Keratinocyte (primary cell): ENCODE results near the gene SCAF1. TPM values are rescaled to one million over a fixed set of nuclear protein-coding genes. Genes with fewer than 3 reads are reported as not detected.

Source experiments
- DNase-seq: peaks from one replicate; pipeline ENCODE4 v3.0.0-alpha.2; 2011; ENCODE audit warnings: low read depth, missing footprints, low spot score
- FAIRE-seq: peaks from 2 replicates; lab custom pipeline; 2011; peaks lifted over from hg19 to GRCh38; lab: Jason Lieb, UNC
- H2AFZ ChIP-seq: 2 replicates; pipeline ENCODE4 v1.6.0; 2012; ENCODE audit warnings: low read length, control low read depth, inconsistent platforms; ENCODE audit not compliant: control insufficient read depth
- H3K27ac ChIP-seq: 2 replicates; pipeline ENCODE4 v1.5.1; 2011; ENCODE audit warnings: low read length; ENCODE audit not compliant: control insufficient read depth, insufficient read depth
- H3K27me3 ChIP-seq: 3 replicates; pipeline ENCODE4 v1.6.0; 2011; ENCODE audit warnings: low read length; ENCODE audit not compliant: control insufficient read depth, insufficient read depth; ENCODE audit errors: extremely low read depth
- H3K36me3 ChIP-seq, 2 experiments: 2 replicates in 1 of 2; 3 replicates in 1 of 2; pipeline ENCODE4 v1.5.1; 2011; ENCODE audit warnings: low read length in 2 of 2, mild to moderate bottlenecking in 1 of 2; ENCODE audit not compliant: control insufficient read depth in 2 of 2, insufficient read depth in 2 of 2; ENCODE audit errors: extremely low read depth in 1 of 2
- H3K4me1 ChIP-seq: 3 replicates; pipeline ENCODE4 v1.5.1; 2011; ENCODE audit warnings: low read length; ENCODE audit not compliant: control insufficient read depth, insufficient read depth; ENCODE audit errors: extremely low read depth
- H3K4me2 ChIP-seq: 3 replicates; pipeline ENCODE4 v1.6.0; 2011; ENCODE audit warnings: low read depth, low read length; ENCODE audit not compliant: control insufficient read depth, insufficient read depth; ENCODE audit errors: extremely low read depth
- H3K4me3 ChIP-seq, 3 experiments: fragments of 200-600 bp in 1 of 3; sonication (generic) in 1 of 3; 2 replicates in 2 of 3; 3 replicates in 1 of 3; pipeline ENCODE4 v1.5.1; 2011 to 2016; ENCODE audit warnings: low read length in 3 of 3, mild to moderate bottlenecking in 3 of 3, control low read depth in 2 of 3, inconsistent platforms in 1 of 3, low read depth in 1 of 3, mixed read lengths in 1 of 3, mixed run types in 1 of 3, moderate library complexity in 1 of 3; ENCODE audit not compliant: control insufficient read depth in 2 of 3, insufficient read depth in 2 of 3; ENCODE audit errors: extremely low read depth in 1 of 3
- H3K79me2 ChIP-seq: 2 replicates; pipeline ENCODE4 v1.6.0; 2012; ENCODE audit warnings: low read length; ENCODE audit not compliant: control insufficient read depth, insufficient read depth
- H3K9ac ChIP-seq: 3 replicates; pipeline ENCODE4 v1.6.0; 2011; ENCODE audit warnings: low read length; ENCODE audit not compliant: control insufficient read depth, insufficient read depth; ENCODE audit errors: extremely low read depth
- H3K9me1 ChIP-seq: 3 replicates; pipeline ENCODE4 v1.6.0; 2011; ENCODE audit warnings: low read length; ENCODE audit not compliant: control insufficient read depth, insufficient read depth; ENCODE audit errors: extremely low read depth
- H3K9me3 ChIP-seq: 2 replicates; pipeline ENCODE4 v1.5.1; 2012; ENCODE audit warnings: low read depth, low read length; ENCODE audit not compliant: control insufficient read depth
- H4K20me1 ChIP-seq: 3 replicates; pipeline ENCODE4 v1.6.0; 2011; ENCODE audit warnings: low read length; ENCODE audit not compliant: control insufficient read depth, insufficient read depth; ENCODE audit errors: extremely low read depth
- CTCF ChIP-seq, 3 experiments: IDR thresholded peaks in 1 of 3; conservative IDR thresholded peaks in 1 of 3; optimal IDR thresholded peaks in 1 of 3; 2 replicates in 2 of 3; 3 replicates in 1 of 3; pipeline versions ENCODE3 to v1.5.1; 2011; ENCODE audit warnings: low read length in 3 of 3, mild to moderate bottlenecking in 3 of 3, moderate library complexity in 2 of 3, control low read depth in 1 of 3, inconsistent platforms in 1 of 3; ENCODE audit not compliant: insufficient read depth in 2 of 3; ENCODE audit errors: extremely low read depth in 1 of 3
- EZH2 ChIP-seq: IDR thresholded peaks from one replicate; pipeline ENCODE4 v1.6.1; 2012; ENCODE audit warnings: inconsistent platforms, mild to moderate bottlenecking, low read length, moderate library complexity
- dilution Hi-C: fragments of 300-500 bp; cut with MboI; formaldehyde crosslinking; loops from one replicate; pipeline ENCODE4 v1.7.0; 2020; ENCODE audit warnings: low sequenced_read_pairs; ENCODE audit not compliant: extremely low pct_ligation_motif_present
- polyA plus RNA-seq, 5 experiments: library from polyadenylated mRNA; depleted of rRNA in 3 of 5; stranded (reverse) in 3 of 5; stranded (forward) in 1 of 5; unstranded in 1 of 5; fragments of >200 nt; gene quantifications; 1 replicate in 1 of 5; 2 replicates in 3 of 5; 3 replicates in 1 of 5; pipeline versions ENCODE4 v1.2.1 to v1.2.3, GENCODE V29; 2011 to 2012; ENCODE audit warnings: missing spikeins in 2 of 5, low read depth in 1 of 5, low replicate concordance in 1 of 5

Gene SCAF1
- polyA plus RNA-seq, 1 donor (not counting 4 experiments of a cell fraction or from before 2014, with no cell fraction given): 3.4 TPM

GRCh38 chr19:49640113-49640898 lies 1.7 kb upstream of the SCAF1 start, which contains the start of gene RRAS:
Gene RRAS (minus strand): TSS chr19:49640143. CDS start chr19:49640098, 45 bp downstream.
- Histone ChIP-seq H3K4me2 (peak within 1 kb of the TSS; percentile 99), H3K4me3 (peak within 1 kb of the TSS; percentile 71 to 93 (median 90)), H3K4me1 (peaks cover 24% of the 10 kb centered on the region), H3K27ac (peak within 1 kb of the TSS; percentile 100), H3K27me3 (no peaks in the 10 kb centered on the region), H2AFZ (no peak within 1 kb of the TSS), H3K36me3 (peaks cover 12% of the 10 kb centered on the region in 2 experiments), H4K20me1 (peaks cover 2% of the 10 kb centered on the region), H3K9me3 (no peaks in the 10 kb centered on the region), H3K9me1 (no peaks in the 10 kb centered on the region), H3K79me2 (peaks cover 54% of the 10 kb centered on the region), H3K9ac (peak within 1 kb of the TSS; percentile 100)
- peak; percentile 74 for FAIRE-seq
- TF ChIP-seq EZH2: no peak
- no peak for TF ChIP-seq CTCF (optimal IDR thresholded peaks at IDR 0.05 in 1 of 3, IDR thresholded peaks at IDR 0.05 in 1 of 3, conservative IDR thresholded peaks at IDR 0.05 in 1 of 3; ENCODE audit: extremely low read depth in 1 of 3, insufficient read depth in 2 of 3, low read length in 3 of 3)
- dilution Hi-C loops: no loop called here
- DNase-seq: peak; percentile 99

GRCh38 chr19:49642492-49643035 lies 555 bp downstream of the SCAF1 start:
- H3K79me2 ChIP-seq: peaks cover 66% of the 10 kb centered on the region
- H3K4me3 ChIP-seq: peak overlapping the region; percentile 85 to 100 (median 99)
- H3K9me3 ChIP-seq: no peaks in the 10 kb centered on the region
- peaks cover 24% of the 10 kb centered on the region for H3K4me1 ChIP-seq
- peak overlapping the region; percentile 53 for H2AFZ ChIP-seq
- peaks cover 15 to 18% of the 10 kb centered on the region in 2 experiments for H3K36me3 ChIP-seq
- dilution Hi-C loops: no loop called here
- no peak for FAIRE-seq
- no peaks in the 10 kb centered on the region for H3K27me3 ChIP-seq
- no peaks in the 10 kb centered on the region for H3K9me1 ChIP-seq
- H3K9ac ChIP-seq: peak overlapping the region; percentile 100
- H3K4me2 ChIP-seq: peak overlapping the region; percentile 100
- TF ChIP-seq EZH2 (no peak), CTCF (optimal IDR thresholded peaks at IDR 0.05 in 1 of 3, IDR thresholded peaks at IDR 0.05 in 1 of 3, conservative IDR thresholded peaks at IDR 0.05 in 1 of 3; ENCODE audit: extremely low read depth in 1 of 3, insufficient read depth in 2 of 3, low read length in 3 of 3) (no peak)
- H4K20me1 ChIP-seq: peaks cover 2% of the 10 kb centered on the region
- H3K27ac ChIP-seq: peak overlapping the region; percentile 96
- DNase-seq: no peak
